ENCODE data around the gene IRX3.

The IRX3 gene

GRCh38 chr16:54289945-54290832 is 3.6 kb upstream of the IRX3 start:
- FAIRE-seq: no peak
- TF ChIP-seq TAF1 (IDR thresholded peaks at IDR 0.05; ENCODE audit: borderline replicate concordance, low read depth, low read length): no peak
- no peak for TF ChIP-seq POLR2A (IDR thresholded peaks at IDR 0.05; ENCODE audit: low read depth, low read length)

GRCh38 chr16:54289242-54289944 is 2.8 kb upstream of the IRX3 start:
- DNase-seq (ENCODE audit: insufficient read length): no peak
- FAIRE-seq: no peak
- TF ChIP-seq TAF1 (IDR thresholded peaks at IDR 0.05; ENCODE audit: borderline replicate concordance, low read depth, low read length) (no peak), POLR2AphosphoS5 (IDR thresholded peaks at IDR 0.05; ENCODE audit: low read depth, low read length) (no peak), POLR2A (IDR thresholded peaks at IDR 0.05; ENCODE audit: low read depth, low read length) (no peak)

More at GRCh38 chr16:54289945-54290832, 3.6 kb upstream of the IRX3 start:
- no peak for DNase-seq (ENCODE audit: insufficient read length)

GRCh38 chr16:54288835-54289241 is 2.3 kb upstream of the IRX3 start:
- FAIRE-seq (no peak), DNase-seq (ENCODE audit: insufficient read length) (no peak)
- no peak for TF ChIP-seq TAF1 (IDR thresholded peaks at IDR 0.05; ENCODE audit: borderline replicate concordance, low read depth, low read length)
- TF ChIP-seq POLR2AphosphoS5 (IDR thresholded peaks at IDR 0.05; ENCODE audit: low read depth, low read length): no peak
- no peak for TF ChIP-seq POLR2A (IDR thresholded peaks at IDR 0.05; ENCODE audit: low read depth, low read length)

- TF ChIP-seq TAF1 (IDR thresholded peaks at IDR 0.05; ENCODE audit: borderline replicate concordance, low read depth, low read length): no peak
- no peak for TF ChIP-seq POLR2A (IDR thresholded peaks at IDR 0.05; ENCODE audit: low read depth, low read length)
- TF ChIP-seq POLR2AphosphoS5 (IDR thresholded peaks at IDR 0.05; ENCODE audit: low read depth, low read length): no peak
- DNase-seq (ENCODE audit: insufficient read length) (no peak), FAIRE-seq (no peak)
These were observed 1.6 kb upstream of the IRX3 start for GRCh38 chr16:54288030-54288834.

GRCh38 chr16:54287131-54288029 is 793 bp upstream of the IRX3 start:
- DNase-seq (ENCODE audit: insufficient read length) (no peak), FAIRE-seq (no peak)
- no peak for TF ChIP-seq TAF1 (IDR thresholded peaks at IDR 0.05; ENCODE audit: borderline replicate concordance, low read depth, low read length)
- TF ChIP-seq POLR2A (IDR thresholded peaks at IDR 0.05; ENCODE audit: low read depth, low read length): no peak
- no peak for TF ChIP-seq POLR2AphosphoS5 (IDR thresholded peaks at IDR 0.05; ENCODE audit: low read depth, low read length)

- no peak for DNase-seq (ENCODE audit: insufficient read length)
- no peak for FAIRE-seq
- no peak for TF ChIP-seq POLR2AphosphoS5 (IDR thresholded peaks at IDR 0.05; ENCODE audit: low read depth, low read length)
- TF ChIP-seq TAF1 (IDR thresholded peaks at IDR 0.05; ENCODE audit: borderline replicate concordance, low read depth, low read length): no peak
- no peak for TF ChIP-seq POLR2A (IDR thresholded peaks at IDR 0.05; ENCODE audit: low read depth, low read length)
These were observed 559 bp downstream of the IRX3 start for GRCh38 chr16:54286090-54286365.

GRCh38 chr16:54285414-54286089 is 1.0 kb downstream of the IRX3 start:
- no peak for TF ChIP-seq TAF1 (IDR thresholded peaks at IDR 0.05; ENCODE audit: borderline replicate concordance, low read depth, low read length)
- no peak for TF ChIP-seq POLR2A (IDR thresholded peaks at IDR 0.05; ENCODE audit: low read depth, low read length)
- TF ChIP-seq POLR2AphosphoS5 (IDR thresholded peaks at IDR 0.05; ENCODE audit: low read depth, low read length): no peak
- FAIRE-seq (no peak), DNase-seq (ENCODE audit: insufficient read length) (no peak)

- DNase-seq (ENCODE audit: insufficient read length) (no peak), FAIRE-seq (no peak)
These were observed 1.6 kb downstream of the IRX3 start for GRCh38 chr16:54284931-54285413.

GRCh38 chr16:54284319-54284930 is 2.2 kb downstream of the IRX3 start:
- DNase-seq (ENCODE audit: insufficient read length): no peak
- TF ChIP-seq POLR2AphosphoS5 (IDR thresholded peaks at IDR 0.05; ENCODE audit: low read depth, low read length) (no peak), POLR2A (IDR thresholded peaks at IDR 0.05; ENCODE audit: low read depth, low read length) (no peak), TAF1 (IDR thresholded peaks at IDR 0.05; ENCODE audit: borderline replicate concordance, low read depth, low read length) (no peak)
- no peak for FAIRE-seq

More at GRCh38 chr16:54284931-54285413, 1.6 kb downstream of the IRX3 start:
- TF ChIP-seq POLR2A (IDR thresholded peaks at IDR 0.05; ENCODE audit: low read depth, low read length): no peak
- no peak for TF ChIP-seq TAF1 (IDR thresholded peaks at IDR 0.05; ENCODE audit: borderline replicate concordance, low read depth, low read length)
